Neural progenitor cell (in vitro differentiated cells): ENCODE results near the gene ZSCAN5C.
"Not testable (repeated sequence)": the region's sequence is repeated elsewhere in the genome, so short reads cannot be mapped to it uniquely, and the experiment has no call there.

Source experiments
- CTCF ChIP-seq: fragments of 200-600 bp; sonication (generic); IDR thresholded peaks from 2 replicates; pipeline ENCODE4 v1.5.1; 2017; ENCODE audit warnings: antibody characterized with exemption, mild to moderate bottlenecking
- EZH2 ChIP-seq: fragments of 200-600 bp; sonication (generic); IDR thresholded peaks from 2 replicates; pipeline ENCODE4 v1.6.1; 2017; ENCODE audit warnings: antibody characterized with exemption, mild to moderate bottlenecking, moderate library complexity
- EZH2phosphoT487 ChIP-seq: fragments of 200-600 bp; sonication (generic); IDR thresholded peaks from 2 replicates; pipeline ENCODE4 v1.6.1; 2017; ENCODE audit warnings: antibody characterized with exemption

GRCh38 chr19:56210036-56210435 is 8.0 kb downstream of the ZSCAN5C start:
- TF ChIP-seq EZH2, CTCF, EZH2phosphoT487: not testable (repeated sequence)
